Transverse colon (tissue), 4 donors: Measurements from ENCODE around the gene EBNA1BP2. TPM values are rescaled to one million over a fixed set of nuclear protein-coding genes. Genes with fewer than 3 reads are reported as not detected.
"Not testable (repeated sequence)": the region's sequence is repeated elsewhere in the genome, so short reads cannot be mapped to it uniquely, and the experiment has no call there.

Source experiments
- DNase-seq: peaks from one replicate; pipeline ENCODE4 v3.0.0-alpha.2; 2019
- H3K27ac ChIP-seq, 4 donors: fragments of 200-600 bp; sonication (generic); 2 replicates each; pipeline ENCODE4 v1.5.1; 2016 to 2018; ENCODE audit warnings: inconsistent platforms in 4 of 4
- H3K27me3 ChIP-seq: fragments of 200-600 bp; sonication (generic); 2 replicates; pipeline ENCODE4 v1.5.1; 2017; ENCODE audit warnings: inconsistent platforms
- H3K36me3 ChIP-seq, 4 donors: fragments of 200-600 bp; sonication (generic); 2 replicates each; pipeline ENCODE4 v1.5.1; 2017 to 2019; ENCODE audit warnings: inconsistent platforms in 4 of 4
- H3K4me1 ChIP-seq, 4 donors: fragments of 200-600 bp; sonication (generic); 2 replicates each; pipeline ENCODE4 v1.5.1; 2017 to 2020; ENCODE audit warnings: inconsistent platforms in 4 of 4
- H3K4me3 ChIP-seq, 4 donors: fragments of 200-600 bp; sonication (generic); 1 replicate in 1 of 4; 2 replicates in 3 of 4; pipeline versions ENCODE4 v1.5.1 to v1.6.1; 2017 to 2019; ENCODE audit warnings: inconsistent platforms in 4 of 4
- H3K9me3 ChIP-seq, 2 donors: fragments of 200-600 bp; sonication (generic); 2 replicates each; pipeline ENCODE4 v1.5.1; 2017 to 2019; ENCODE audit warnings: inconsistent platforms in 2 of 2
- EP300 ChIP-seq: sonication (generic); formaldehyde crosslinking; IDR thresholded peaks from one replicate; pipeline ENCODE4 v1.6.1; 2017; ENCODE audit warnings: antibody characterized with exemption, low read depth
- POLR2A ChIP-seq: fragments of 450-650 bp; IDR thresholded peaks from one replicate; pipeline ENCODE4 v1.6.1; 2016; ENCODE audit warnings: antibody characterized with exemption, mild to moderate bottlenecking, moderate library complexity
- POLR2AphosphoS5 ChIP-seq, 3 donors: sonication (generic); formaldehyde crosslinking; IDR thresholded peaks; one replicate each; pipeline ENCODE4 v1.6.1; 2016; ENCODE audit warnings: antibody characterized with exemption in 3 of 3
- WGBS, 2 donors: methylation state at CpG; one replicate each; pipeline ENCODE4 v1.1.5; 2018; ENCODE audit warnings: low coverage in 1 of 2; 5-methylcytosine and 5-hydroxymethylcytosine counted together
- in situ Hi-C, 4 donors: fragments of 200-750 bp; cut with MboI; loops; one replicate each; pipeline versions ENCODE4 v1.15.0 to v1.15.1; 2017; ENCODE audit warnings: low sequenced_read_pairs in 3 of 4, low pct_ligation_motif_present in 1 of 4, low pct_unique_long_range_greater_than_20kb in 1 of 4
- intact Hi-C: fragments of 100-400 bp; cut with DNase I; formaldehyde crosslinking; loops from one replicate; pipeline ENCODE4 v1.15.1; 2023; ENCODE audit warnings: low total_unique reads
- small RNA-seq, 4 donors: library from RNA; depleted of rRNA; stranded (forward); fragments of <200 nt; gene quantifications; one replicate each; pipeline ENCODE3, GENCODE V24; 2016
- total RNA-seq, 4 donors: library from RNA; depleted of rRNA; stranded (reverse); fragments of >200 nt; gene quantifications; one replicate each; pipeline ENCODE4 v1.1.0, GENCODE V29; 2016
- TF ChIP-seq, protein P1 (sequence below), 5 experiments: fragments of 200-600 bp in 3 of 5; fragments of 450-650 bp in 2 of 5; sonication (generic) in 3 of 5; IDR thresholded peaks; 1 replicate in 2 of 5; 2 replicates in 3 of 5; pipeline ENCODE4 v1.5.1; 2016 to 2017; ENCODE audit warnings: antibody characterized with exemption in 5 of 5, inconsistent platforms in 3 of 5, mild to moderate bottlenecking in 2 of 5, moderate library complexity in 1 of 5

Gene EBNA1BP2
- total RNA-seq, 4 donors from 2014 or later, result 12.5 to 35.5 (median 30.1) TPM

DNA sequence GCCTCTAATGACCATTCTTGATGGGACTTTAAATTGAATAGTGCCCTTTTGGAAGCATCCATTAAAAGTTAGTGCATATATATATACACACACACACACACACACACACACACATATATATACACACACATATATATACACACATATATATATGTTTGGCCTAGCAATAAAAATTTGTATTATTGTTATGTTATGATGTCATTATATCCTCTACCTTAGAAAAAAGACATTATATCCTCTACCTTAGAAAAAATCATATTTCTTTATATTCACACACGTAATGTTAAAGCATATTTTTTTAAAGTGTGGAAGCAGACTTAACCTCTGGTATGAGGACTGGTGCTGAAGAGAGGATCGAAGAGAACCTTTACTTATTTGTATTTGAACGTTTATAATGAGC lies 43.3 kb downstream of the EBNA1BP2 start:
- Histone ChIP-seq H3K9me3 (no peaks in the 10 kb centered on the region), H3K4me1 (no peaks in the 10 kb centered on the region), H3K4me3 (no peak overlapping the region), H3K36me3 (no peaks in the 10 kb centered on the region), H3K27ac (no peak overlapping the region), H3K27me3 (peaks cover 25% of the 10 kb centered on the region)
- DNase-seq, result no peak
- intact Hi-C loops, result no loop called here
- TF ChIP-seq, protein P1, sequence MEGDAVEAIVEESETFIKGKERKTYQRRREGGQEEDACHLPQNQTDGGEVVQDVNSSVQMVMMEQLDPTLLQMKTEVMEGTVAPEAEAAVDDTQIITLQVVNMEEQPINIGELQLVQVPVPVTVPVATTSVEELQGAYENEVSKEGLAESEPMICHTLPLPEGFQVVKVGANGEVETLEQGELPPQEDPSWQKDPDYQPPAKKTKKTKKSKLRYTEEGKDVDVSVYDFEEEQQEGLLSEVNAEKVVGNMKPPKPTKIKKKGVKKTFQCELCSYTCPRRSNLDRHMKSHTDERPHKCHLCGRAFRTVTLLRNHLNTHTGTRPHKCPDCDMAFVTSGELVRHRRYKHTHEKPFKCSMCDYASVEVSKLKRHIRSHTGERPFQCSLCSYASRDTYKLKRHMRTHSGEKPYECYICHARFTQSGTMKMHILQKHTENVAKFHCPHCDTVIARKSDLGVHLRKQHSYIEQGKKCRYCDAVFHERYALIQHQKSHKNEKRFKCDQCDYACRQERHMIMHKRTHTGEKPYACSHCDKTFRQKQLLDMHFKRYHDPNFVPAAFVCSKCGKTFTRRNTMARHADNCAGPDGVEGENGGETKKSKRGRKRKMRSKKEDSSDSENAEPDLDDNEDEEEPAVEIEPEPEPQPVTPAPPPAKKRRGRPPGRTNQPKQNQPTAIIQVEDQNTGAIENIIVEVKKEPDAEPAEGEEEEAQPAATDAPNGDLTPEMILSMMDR (IDR thresholded peaks at IDR 0.05), result no peak
- TF ChIP-seq EP300 (no peak), POLR2A (no peak), POLR2AphosphoS5 (IDR thresholded peaks at IDR 0.05) (no peak)
- in situ Hi-C loops, result no loop called here
- 82 to 87% methylated on average over 3 of the region's 3 CpGs for whole genome bisulfite sequencing, 2 donors

DNA sequence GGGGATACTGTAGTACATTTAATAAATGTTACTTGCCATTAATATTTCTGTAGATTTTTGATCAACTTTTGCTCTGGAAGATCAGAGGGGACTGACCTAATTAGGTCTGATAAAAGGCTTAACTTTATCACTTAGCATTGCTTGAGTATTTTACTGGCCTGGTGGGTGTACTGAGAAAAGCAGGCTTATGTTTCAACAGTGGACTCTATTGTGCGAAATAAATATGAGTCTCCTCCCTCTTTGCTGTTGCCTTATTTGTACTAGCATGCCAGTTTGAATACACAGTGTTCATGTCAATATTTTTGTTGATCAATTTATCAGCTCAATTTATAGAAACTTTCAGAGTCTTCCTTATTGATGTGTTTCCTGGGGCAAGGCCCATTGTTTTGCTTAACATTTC lies 49.1 kb downstream of the EBNA1BP2 start:
- in situ Hi-C loops (no loop called here), intact Hi-C loops (no loop called here)
- H3K4me1 ChIP-seq, result no peaks in the 10 kb centered on the region
- DNase-seq, result no peak
- 78% methylated on average over 1 of the region's 1 CpG; no CpG with 5 or more reads in 1 of the 2 donors for WGBS, 2 donors
- no peak overlapping the region for H3K4me3 ChIP-seq
- H3K27ac ChIP-seq, result no peak overlapping the region
- H3K27me3 ChIP-seq, result peaks cover 20% of the 10 kb centered on the region
- no peak for TF ChIP-seq POLR2A
- TF ChIP-seq POLR2AphosphoS5 (IDR thresholded peaks at IDR 0.05), result no peak
- TF ChIP-seq EP300, result no peak
- TF ChIP-seq, protein P1 (IDR thresholded peaks at IDR 0.05), result no peak
- H3K36me3 ChIP-seq, result no peaks in the 10 kb centered on the region
- H3K9me3 ChIP-seq, result no peaks in the 10 kb centered on the region

DNA sequence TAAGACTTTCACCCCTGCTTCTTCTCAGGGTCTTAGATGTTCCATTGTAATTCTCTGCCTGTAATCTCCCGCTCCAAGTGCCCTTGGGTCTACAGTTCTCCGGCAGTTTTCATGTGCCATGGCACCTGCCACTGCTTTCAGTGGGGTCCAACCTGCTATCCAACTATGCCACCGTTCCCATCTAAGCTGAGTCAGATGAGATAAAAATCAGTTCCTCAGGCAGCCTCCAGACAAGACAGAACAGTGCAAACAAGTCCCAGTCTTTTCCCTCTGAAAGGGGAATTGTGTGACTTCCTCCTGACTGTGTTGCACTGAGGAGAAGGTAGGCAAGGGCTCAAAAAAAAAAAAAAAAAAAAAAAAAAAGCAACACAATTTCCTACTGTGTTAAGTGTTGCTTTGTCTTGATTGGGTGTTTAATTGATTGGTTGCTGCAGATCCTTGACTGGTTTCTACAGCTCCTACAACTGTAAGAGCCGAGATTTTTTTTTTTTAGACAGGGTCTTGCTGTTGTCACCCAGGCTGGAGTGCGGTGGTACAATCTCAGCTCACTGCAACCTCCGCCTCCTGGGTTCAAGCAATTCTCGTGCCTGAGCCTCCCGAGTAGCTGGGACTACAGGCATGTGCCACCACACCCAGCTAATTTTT lies 50.7 kb downstream of the EBNA1BP2 start:
- no peak for TF ChIP-seq POLR2AphosphoS5 (IDR thresholded peaks at IDR 0.05)
- TF ChIP-seq EP300, result no peak
- no peak for TF ChIP-seq POLR2A
- TF ChIP-seq, protein P1 (IDR thresholded peaks at IDR 0.05), result no peak
- intact Hi-C loops, result no loop called here

DNA sequence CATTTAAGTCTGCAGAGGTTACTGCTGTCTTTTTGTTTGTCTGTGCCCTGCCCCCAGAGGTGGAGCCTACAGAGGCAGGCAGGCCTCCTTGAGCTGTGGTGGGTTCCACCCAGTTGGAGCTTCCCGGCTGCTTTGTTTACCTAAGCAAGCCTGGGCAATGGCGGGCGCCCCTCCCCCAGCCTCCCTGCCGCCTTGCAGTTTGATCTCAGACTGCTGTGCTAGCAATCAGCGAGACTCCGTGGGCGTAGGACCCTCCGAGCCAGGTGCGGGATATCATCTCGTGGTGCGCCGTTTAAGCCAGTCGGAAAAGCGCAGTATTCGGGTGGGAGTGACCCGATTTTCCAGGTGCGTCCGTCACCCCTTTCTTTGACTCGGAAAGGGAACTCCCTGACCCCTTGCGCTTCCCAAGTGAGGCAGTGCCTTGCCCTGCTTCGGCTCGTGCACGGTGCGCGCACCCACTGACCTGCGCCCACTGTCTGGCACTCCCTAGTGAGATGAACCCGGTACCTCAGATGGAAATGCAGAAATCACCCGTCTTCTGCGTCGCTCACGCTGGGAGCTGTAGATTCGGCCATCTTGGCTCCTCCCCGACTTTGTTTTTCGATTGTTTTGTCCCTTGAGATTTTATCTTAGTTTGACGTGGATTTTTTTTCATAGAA lies 52.0 kb downstream of the EBNA1BP2 start:
- H3K4me1 ChIP-seq, H3K36me3 ChIP-seq, H3K9me3 ChIP-seq, intact Hi-C loops, DNase-seq, in situ Hi-C loops, H3K27me3 ChIP-seq: not testable (repeated sequence)
- Histone ChIP-seq H3K27ac (peak overlapping the region in 1 of 4 donors; percentile 34), H3K4me3 (peak overlapping the region in 2 of 4 donors; percentile 21 to 25)
- WGBS, 2 donors, result 65 to 96% methylated on average over 9 to 33 of the region's 35 CpGs

More for the DNA sequence above, 50.7 kb downstream of the EBNA1BP2 start:
- Histone ChIP-seq H3K4me3 (no peak overlapping the region), H3K36me3 (no peaks in the 10 kb centered on the region), H3K9me3 (no peaks in the 10 kb centered on the region), H3K27me3 (peaks cover 13% of the 10 kb centered on the region), H3K4me1 (no peaks in the 10 kb centered on the region), H3K27ac (no peak overlapping the region)
- WGBS, 2 donors, result 80 to 84% methylated on average over 4 to 8 of the region's 8 CpGs
- in situ Hi-C loops, result no loop called here
- no peak for DNase-seq

Small RNA genes lying within 50 kb of the gene (small RNA-seq; reads per million reads assigned to genes)
- 0 reads per million in 4 donors for gene RNA5SP46

Other genes with a start within 250 kb of the EBNA1BP2 start
- gene SLC2A1, start 213.4 kb downstream of the EBNA1BP2 start, total RNA-seq, result 10 to 100 TPM; 37.2 to 98.9 (median 69.1) TPM
- gene CFAP57, start within 50 bp of the EBNA1BP2 start, total RNA-seq, result not detected
- gene TMEM125, start 97.7 kb upstream of the EBNA1BP2 start, total RNA-seq, result 10 to 100 TPM; 19.7 to 66.8 (median 51.2) TPM
- 100 to 1,000 TPM in 1 of 4 donors, 10 to 100 TPM in 3; 43.8 to 100 (median 57.6) TPM for gene C1orf210, start 113.3 kb upstream of the EBNA1BP2 start, total RNA-seq
- gene TIE1, start 128.7 kb upstream of the EBNA1BP2 start, total RNA-seq, result 1 to 10 TPM; 2.4 to 7.8 (median 5.3) TPM
- gene MPL, start 165.5 kb upstream of the EBNA1BP2 start, total RNA-seq, result under 1 TPM in 1 of 4 donors, not detected in 3; 0.32 TPM
- 10 to 100 TPM in 1 of 4 donors, 1 to 10 TPM in 2, not detected in 1; 2.9 to 38.4 (median 4.5) TPM for gene CDC20, start 186.7 kb upstream of the EBNA1BP2 start, total RNA-seq
- gene ELOVL1, start 195.7 kb upstream of the EBNA1BP2 start, total RNA-seq, result 100 to 1,000 TPM in 1 of 4 donors, 10 to 100 TPM in 3; 58.4 to 114 (median 99.5) TPM
- gene MED8, start 217.5 kb upstream of the EBNA1BP2 start, total RNA-seq, result 10 to 100 TPM; 12.7 to 41.9 (median 25.0) TPM
- gene SZT2, start 217.6 kb upstream of the EBNA1BP2 start, total RNA-seq, result 100 to 1,000 TPM in 2 of 4 donors, 10 to 100 TPM in 2; 43.1 to 106 (median 82.2) TPM